HEK293T (cell line): Measurements from ENCODE around the gene RNF213.

Source experiments
- ARNT ChIP-seq: fragments of 450-650 bp; IDR thresholded peaks from 2 replicates; pipeline ENCODE4 v1.6.1; 2017; ENCODE audit warnings: mild to moderate bottlenecking
- BHLHE40 ChIP-seq: fragments of 450-650 bp; IDR thresholded peaks from 2 replicates; pipeline ENCODE4 v1.6.1; 2016; ENCODE audit warnings: mild to moderate bottlenecking, moderate library complexity, borderline replicate concordance
- ELF4 ChIP-seq: fragments of 450-650 bp; IDR thresholded peaks from 2 replicates; pipeline ENCODE4 v1.6.1; 2017; ENCODE audit warnings: antibody characterized with exemption
- FOXM1 ChIP-seq: fragments of 450-650 bp; IDR thresholded peaks from 2 replicates; pipeline ENCODE4 v1.6.1; 2017; ENCODE audit warnings: mild to moderate bottlenecking, borderline replicate concordance
- HDGF ChIP-seq: fragments of 450-650 bp; IDR thresholded peaks from 2 replicates; pipeline ENCODE4 v1.6.1; 2017; ENCODE audit warnings: antibody characterized with exemption, borderline replicate concordance
- NFRKB ChIP-seq: fragments of 450-650 bp; IDR thresholded peaks from 2 replicates; pipeline ENCODE4 v1.6.1; 2016; ENCODE audit warnings: mild to moderate bottlenecking, moderate library complexity
- SP1 ChIP-seq: fragments of 450-650 bp; IDR thresholded peaks from 2 replicates; pipeline ENCODE4 v1.6.1; 2017
- SUZ12 ChIP-seq: fragments of 450-650 bp; IDR thresholded peaks from 2 replicates; pipeline ENCODE4 v1.6.1; 2016; ENCODE audit warnings: mild to moderate bottlenecking
- ZNF384 ChIP-seq: fragments of 450-650 bp; IDR thresholded peaks from 2 replicates; pipeline ENCODE4 v1.6.1; 2016

DNA sequence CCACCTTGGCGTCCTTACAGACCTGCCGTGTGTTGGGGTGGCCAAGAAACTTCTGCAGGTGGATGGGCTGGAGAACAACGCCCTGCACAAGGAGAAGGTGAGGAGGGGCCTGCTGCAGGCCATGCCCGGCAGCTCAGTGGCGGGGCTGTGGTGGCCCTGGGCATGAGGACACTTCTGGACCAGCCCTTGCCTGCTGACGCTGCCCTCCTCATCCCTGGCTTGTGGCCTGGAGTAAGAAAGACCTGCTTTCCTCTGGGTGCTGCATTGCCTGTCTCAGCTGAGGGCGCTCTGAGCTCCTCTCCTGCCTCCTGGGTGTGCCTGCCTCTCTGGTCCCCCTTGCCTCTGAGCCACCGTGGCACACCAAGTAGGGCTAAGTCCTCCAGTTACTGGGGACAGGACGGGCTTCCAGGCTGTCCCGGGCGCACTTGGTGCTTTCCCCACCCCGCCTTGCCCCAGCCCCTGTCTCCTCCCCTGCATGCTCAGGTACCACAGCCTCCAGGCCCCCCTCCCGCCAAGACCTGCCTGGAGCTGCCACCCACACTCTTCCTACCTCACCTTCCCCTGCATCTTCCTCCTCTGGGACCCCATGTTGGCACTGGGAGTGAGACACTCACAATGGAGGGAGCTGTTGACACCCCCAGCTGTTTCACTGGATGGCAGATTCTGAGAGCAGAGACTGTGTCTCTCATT lies 163.0 kb downstream of the RNF213 start:
- TF ChIP-seq BHLHE40 (no peak), HDGF (no peak), ARNT (no peak), FOXM1 (no peak), ELF4 (no peak), SUZ12 (no peak), NFRKB (no peak), SP1 (no peak), ZNF384 (no peak)
